ENCODE data around the gene BANP. TPM values are rescaled to one million over a fixed set of nuclear protein-coding genes. Genes with fewer than 3 reads are reported as not detected.
A peak's percentile ranks its signal among the peaks of the same experiment; 100 is the strongest.

Gene BANP
- total and polyA plus RNA-seq, 2 of the 8 experiments (the other 6 are each of a cell fraction or from before 2014, with no cell fraction given) = 25.8 to 39.8 TPM

- H2BK5ac ChIP-seq (ENCODE audit: low read depth, low read length) = no peak overlapping the region
- H2AFZ ChIP-seq (ENCODE audit: low read length) = no peak overlapping the region
- no peak overlapping the region for H2BK20ac ChIP-seq (ENCODE audit: low read length)
- no peak overlapping the region for H3K14ac ChIP-seq (ENCODE audit: insufficient read length)
- ChIA-PET CTCF (ENCODE audit: partially characterized antibody) (interaction anchor here (0.8 to 2.2 kb wide), 5 partner anchors 8 to 182 kb away, joined by 3 to 9 read pairs (median 6); no protein-coding TSS in a partner anchor), POLR2A (ENCODE audit: partially characterized antibody) (no interaction called here)
- H3K4ac ChIP-seq (replicated peaks; ENCODE audit: insufficient read length, low read depth, low read length) = no peak overlapping the region
- no peak overlapping the region for H3K9ac ChIP-seq (replicated peaks in 1 of 4; ENCODE audit: extremely low read depth in 1 of 4, low read depth in 3 of 4, low read length in 3 of 4)
- H2BK12ac ChIP-seq (ENCODE audit: low read depth, low read length) = no peak overlapping the region
- H3K27ac ChIP-seq (ENCODE audit: low read depth, low read length) = no peak overlapping the region
- WGBS, 2 experiments (ENCODE audit: extremely low coverage in 1 of 2, insufficient coverage in 1 of 2, insufficient read length in 1 of 2, insufficient replicate concordance in 2 of 2, low coverage in 1 of 2, low lambda C conversion rate in 2 of 2, missing lambda C conversion rate in 1 of 2) = 90% methylated on average over 23 of the region's 23 CpGs; no CpG with 5 or more reads in 1 of the 2 experiments
- no peak overlapping the region for H4K8ac ChIP-seq (ENCODE audit: extremely low read depth, insufficient read depth, low read length)
- no peak overlapping the region for H2BK120ac ChIP-seq (replicated peaks; ENCODE audit: low read depth, low read length)
- no peaks in the 10 kb centered on the region for H3K9me3 ChIP-seq (ENCODE audit: insufficient read depth in 2 of 2, low read depth in 1 of 2, low read length in 1 of 2)
- no peak overlapping the region for H3K4me2 ChIP-seq (ENCODE audit: insufficient read depth in 1 of 2, low read depth in 2 of 2, low read length in 2 of 2)
- no peak overlapping the region for H2BK15ac ChIP-seq (ENCODE audit: low read length)
- no peak overlapping the region for H2AK5ac ChIP-seq (ENCODE audit: low read depth, low read length)
- no peaks in the 10 kb centered on the region; a peak in 1 of 4 replicates for H3K79me2 ChIP-seq (ENCODE audit: control insufficient read depth in 1 of 2, insufficient read depth in 2 of 2, low read length in 2 of 2)
- no peak overlapping the region for H4K5ac ChIP-seq (ENCODE audit: insufficient read length, low read depth, low read length)
- no peak overlapping the region for H3K4me3 ChIP-seq (ENCODE audit: extremely low read depth in 1 of 4, insufficient read depth in 2 of 4, low read depth in 3 of 4, low read length in 4 of 4)
- no peaks in the 10 kb centered on the region for H3K23me2 ChIP-seq (ENCODE audit: low read depth, low read length)
- H3K23ac ChIP-seq (ENCODE audit: insufficient read length) = no peak overlapping the region
- TF ChIP-seq RAD21 (IDR thresholded peaks at IDR 0.05 in 1 of 2, conservative IDR thresholded peaks at IDR 0.05 in 1 of 2; ENCODE audit: low read depth in 2 of 2, low read length in 2 of 2) (peak in 1 of 2 experiments; percentile 19; a peak in 1 of 4 replicates), SRF (IDR thresholded peaks at IDR 0.05; ENCODE audit: low read depth, low read length) (no peak)
- no peaks in the 10 kb centered on the region for H4K20me1 ChIP-seq (replicated peaks in 1 of 2; ENCODE audit: control insufficient read depth in 1 of 2, insufficient read depth in 2 of 2, low read length in 2 of 2)
- H4K91ac ChIP-seq (replicated peaks; ENCODE audit: insufficient read length, low read length) = no peak overlapping the region
- no peak for DNase-seq (ENCODE audit: low read depth in 1 of 2, low spot score in 2 of 2)
- H3K18ac ChIP-seq (ENCODE audit: extremely low read depth, low read length) = no peak overlapping the region
- no peaks in the 10 kb centered on the region for H3K27me3 ChIP-seq (replicated peaks in 1 of 4; ENCODE audit: control insufficient read depth in 3 of 4, extremely low read depth in 1 of 4, insufficient read depth in 3 of 4, low read length in 3 of 4)
- H3K79me1 ChIP-seq (ENCODE audit: low read depth, low read length) = peaks cover 6% of the 10 kb centered on the region; the same call in 1 of the 2 replicates
- H3K4me1 ChIP-seq (replicated peaks in 1 of 4; ENCODE audit: control insufficient read depth in 3 of 4, insufficient read depth in 4 of 4, low read length in 3 of 4) = peaks cover 0 to 6% (median 1%) of the 10 kb centered on the region in 4 experiments; a peak in 3 of 7 replicates
- FAIRE-seq = no peak
- no peak overlapping the region for H3K56ac ChIP-seq (replicated peaks; ENCODE audit: insufficient read length, low read depth, low read length)
- H3K36me3 ChIP-seq (ENCODE audit: control insufficient read depth in 2 of 4, insufficient read depth in 4 of 4, low read length in 3 of 4) = peaks cover 0 to 2% (median 0%) of the 10 kb centered on the region in 4 experiments; a peak in 1 of 8 replicates
These were observed 71.1 kb downstream of the BANP start for GRCh38 chr16:88022076-88023042.
